K562 (cell line): ENCODE data around the gene CTIF. TPM values are rescaled to one million over a fixed set of nuclear protein-coding genes. Genes with fewer than 3 reads are reported as not detected.

Experiments
- ATAC-seq: fragments of 200-7000 bp; cut with Tn5 transposase; 3 replicates; pipeline ENCODE4 v1.9.1; 2020; ENCODE audit warnings: moderate library complexity
- BruUV-seq: library from RNA; stranded (reverse); fragments of 400-500 nt; replicated peaks from 2 replicates; lab custom pipeline; 2021; lab: Mats Ljungman, UMichigan
- CTCF ChIA-PET: fragments of 300-600 bp; formaldehyde crosslinking; extraction: SDS; loops from one replicate; lab custom pipeline; 2021; ENCODE audit warnings: low intra/inter-chr PET ratio; lab: Yijun Ruan, JAX
- POLR2A ChIA-PET: fragments of 300-600, 350-650 bp; sonication (Branson Sonifier 250); formaldehyde crosslinking; extraction: SDS; loops from one replicate; lab custom pipeline; 2021; ENCODE audit warnings: antibody characterized with exemption, inconsistent platforms; lab: Yijun Ruan, JAX
- DNase-seq, 4 experiments: peaks; one replicate each; pipeline versions ENCODE4 v3.0.0 to v3.0.0-alpha.2; 2011 to 2018; ENCODE audit warnings: low spot score in 3 of 4, mixed read lengths in 3 of 4; ENCODE audit errors: extremely low read depth in 1 of 4
- FAIRE-seq: peaks from 2 replicates; lab custom pipeline; 2011; peaks lifted over from hg19 to GRCh38; lab: Jason Lieb, UNC
- H2AFZ ChIP-seq: 2 replicates; pipeline ENCODE4 v1.6.0; 2011; ENCODE audit warnings: low read depth, low read length, control low read depth, inconsistent platforms
- H3K27ac ChIP-seq: fragments of 200-600 bp; 3 replicates; pipeline ENCODE4 v1.8.0; 2011; ENCODE audit warnings: low read depth, mild to moderate bottlenecking, control low read depth, inconsistent platforms, low read length, moderate library complexity, mixed read lengths; ENCODE audit errors: extremely low read depth
- H3K27me3 ChIP-seq, 2 experiments: fragments of 300-600 bp in 1 of 2; 2 replicates in 1 of 2; 3 replicates in 1 of 2; pipeline versions ENCODE4 v1.6.0 to v1.8.0; 2011; ENCODE audit warnings: inconsistent platforms in 2 of 2, low read length in 2 of 2, mild to moderate bottlenecking in 1 of 2, mixed read lengths in 1 of 2, moderate library complexity in 1 of 2; ENCODE audit not compliant: control insufficient read depth in 2 of 2, insufficient read depth in 2 of 2
- H3K36me3 ChIP-seq: fragments of 300-600 bp; 3 replicates; pipeline ENCODE4 v1.8.0; 2011; ENCODE audit warnings: mild to moderate bottlenecking, low read length, inconsistent platforms; ENCODE audit not compliant: control insufficient read depth, insufficient read depth
- H3K4me1 ChIP-seq, 2 experiments: fragments of 200-600 bp in 1 of 2; replicated peaks in 1 of 2; 2 replicates in 1 of 2; 3 replicates in 1 of 2; pipeline versions ENCODE4 v1.5.1 to v1.8.0; 2011; ENCODE audit warnings: inconsistent platforms in 2 of 2, low read length in 2 of 2, mild to moderate bottlenecking in 1 of 2, mixed read lengths in 1 of 2, moderate library complexity in 1 of 2; ENCODE audit not compliant: control insufficient read depth in 2 of 2, insufficient read depth in 2 of 2
- H3K4me2 ChIP-seq: 2 replicates; pipeline ENCODE4 v1.6.1; 2011; ENCODE audit warnings: low read length, control low read depth, inconsistent platforms, mixed read lengths; ENCODE audit not compliant: insufficient read depth
- H3K4me3 ChIP-seq: fragments of 200-600 bp; sonication (generic), shearing (Covaris generic); 2 replicates; pipeline ENCODE4 v1.5.1; 2016; ENCODE audit warnings: control low read depth, inconsistent platforms
- H3K79me2 ChIP-seq: fragments of 200-600 bp; 3 replicates; pipeline ENCODE4 v1.8.0; 2011; ENCODE audit warnings: low read length, inconsistent platforms; ENCODE audit not compliant: control insufficient read depth, insufficient read depth
- H3K9ac ChIP-seq, 2 experiments: 2 replicates each; pipeline versions ENCODE4 v1.6.0 to v1.6.1; 2011; ENCODE audit warnings: low read depth in 2 of 2, low read length in 2 of 2, control low read depth in 1 of 2, inconsistent platforms in 1 of 2, mild to moderate bottlenecking in 1 of 2, mixed read lengths in 1 of 2; ENCODE audit not compliant: insufficient read depth in 1 of 2
- H3K9me1 ChIP-seq: one replicate; pipeline ENCODE4 v1.6.0; 2011; ENCODE audit warnings: inconsistent platforms, mild to moderate bottlenecking, low read length, moderate library complexity; ENCODE audit not compliant: control insufficient read depth, insufficient read depth
- H3K9me3 ChIP-seq: replicated peaks from 2 replicates; pipeline ENCODE4 v1.5.1; 2011; ENCODE audit warnings: low read depth, low read length, inconsistent platforms; ENCODE audit not compliant: control insufficient read depth, insufficient read depth
- H4K20me1 ChIP-seq: replicated peaks from 2 replicates; pipeline ENCODE4 v1.6.1; 2011; ENCODE audit warnings: low read length, inconsistent platforms, mixed read lengths; ENCODE audit not compliant: control insufficient read depth, insufficient read depth
- CXXC5 ChIP-seq: fragments of 250-450 bp; sonication (Bioruptor Pico); IDR thresholded peaks from 2 replicates; pipeline ENCODE4 v1.8.0; 2022; ENCODE audit warnings: inconsistent platforms, mild to moderate bottlenecking, moderate library complexity
- NR2C1 ChIP-seq, 2 experiments: fragments of 450-650 bp; IDR thresholded peaks; 2 replicates each; pipeline ENCODE4 v1.6.1; 2017; ENCODE audit warnings: mild to moderate bottlenecking in 2 of 2, antibody characterized with exemption in 1 of 2, inconsistent platforms in 1 of 2, missing compliant biosample characterization in 1 of 2, missing genetic modification characterization in 1 of 2
- RBM14 ChIP-seq: fragments of 200-400 bp; formaldehyde crosslinking; IDR thresholded peaks from 2 replicates; pipeline ENCODE4 v1.6.1; 2018; ENCODE audit warnings: low read depth, mild to moderate bottlenecking, low read length, moderate library complexity, borderline replicate concordance; ENCODE audit not compliant: insufficient read depth
- RCOR1 ChIP-seq, 2 experiments: IDR thresholded peaks; 2 replicates each; pipeline ENCODE4 v1.6.1; 2012; ENCODE audit warnings: low read depth in 2 of 2, low read length in 2 of 2, borderline replicate concordance in 1 of 2, improper control_type of control experiment in 1 of 2
- WGBS: fragments of 100-300 bp; shearing (Covaris generic); methylation state at CpG from one replicate; pipeline ENCODE4 v1.1.6; 2016; ENCODE audit warnings: low coverage, mixed read lengths; ENCODE audit not compliant: insufficient coverage; ENCODE audit errors: missing lambda C conversion rate; 5-methylcytosine and 5-hydroxymethylcytosine counted together
- in situ Hi-C: fragments of 300-500 bp; cut with MboI; formaldehyde crosslinking; loops from 4 replicates; pipeline ENCODE4 v1.15.0; 2018; ENCODE audit warnings: inconsistent platforms, mixed read lengths
- intact Hi-C: fragments of 100-400 bp; cut with micrococcal nuclease; formaldehyde crosslinking; loops from 2 replicates; pipeline ENCODE4 v1.14.2; 2022
- polyA plus RNA-seq, 8 experiments: library from polyadenylated mRNA; depleted of rRNA in 4 of 8; stranded (reverse) in 5 of 8; unstranded in 3 of 8; fragments of >200 nt; fragmentation: Nextera tagmentation in 2 of 8; fragmentation: Illumina TruSeq in 1 of 8; extraction: Ambion mirVana in 2 of 8; extraction: Trizol in 1 of 8; gene quantifications; 2 replicates each; pipeline versions ENCODE4 v1.2.1 to v1.2.3, GENCODE V29; 2011 to 2014; ENCODE audit warnings: inconsistent platforms in 1 of 8, missing spikeins in 1 of 8
- total RNA-seq, 7 experiments: library from RNA; depleted of rRNA in 6 of 7; stranded (reverse); fragments of >200 nt in 6 of 7; fragmentation: Illumina TruSeq in 2 of 7; extraction: Trizol in 2 of 7; gene quantifications; 2 replicates each; pipeline versions ENCODE4 v1.2.1 to v1.2.3, GENCODE V29; 2011 to 2021; ENCODE audit warnings: low replicate concordance in 1 of 7
- TF ChIP-seq, protein P1 (sequence below): sonication (generic); formaldehyde crosslinking; IDR thresholded peaks from 2 replicates; pipeline ENCODE4 v1.5.0; 2020; ENCODE audit warnings: missing genetic modification reagents

CTIF gene
- total and polyA plus RNA-seq, 9 of the 15 experiments (the other 6 are each of a cell fraction or from before 2014, with no cell fraction given): 0.17 to 11.5 (median 2.2) TPM

DNA sequence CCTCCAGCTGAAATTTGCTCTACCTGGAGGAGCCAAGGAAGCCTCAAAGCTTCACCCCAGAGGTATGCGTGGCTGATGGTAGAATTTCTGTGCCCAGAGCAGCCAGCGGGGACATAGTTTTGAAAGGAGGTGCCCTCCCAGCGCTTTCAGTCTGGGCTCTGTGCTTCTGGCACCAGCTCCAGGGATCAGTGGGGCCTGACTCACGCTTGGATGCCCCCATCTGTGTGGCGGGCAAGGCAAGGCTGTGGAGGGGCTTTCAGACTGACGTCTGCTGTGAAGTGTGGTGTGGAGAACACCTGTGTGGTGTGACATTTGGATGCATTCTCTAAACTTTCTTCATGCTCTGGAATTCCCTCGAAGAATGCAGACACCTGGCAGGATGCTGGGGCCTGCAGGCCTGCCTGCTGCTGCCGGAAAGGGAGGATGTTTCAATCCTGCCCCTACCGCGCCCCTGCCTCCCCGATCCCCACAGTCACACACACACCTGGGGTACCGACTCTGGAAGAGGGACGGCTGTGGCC, 84.1 kb downstream of the CTIF start:
- Histone ChIP-seq H3K36me3 (no peaks in the 10 kb centered on the region), H3K4me2 (no peak overlapping the region), H3K27ac (no peak overlapping the region), H3K4me3 (no peak overlapping the region), H2AFZ (no peak overlapping the region), H3K79me2 (no peaks in the 10 kb centered on the region), H3K27me3 (no peaks in the 10 kb centered on the region), H3K9ac (no peak overlapping the region), H3K9me1 (no peaks in the 10 kb centered on the region), H4K20me1 (no peaks in the 10 kb centered on the region), H3K9me3 (no peaks in the 10 kb centered on the region), H3K4me1 (no peaks in the 10 kb centered on the region)
- 71% methylated on average over 11 of the region's 13 CpGs for WGBS
- FAIRE-seq (no peak), ATAC-seq (no peak), DNase-seq (no peak)
- no TSS peak for BruUV-seq
- POLR2A ChIA-PET: no interaction called here
- in situ Hi-C loops (no loop called here), intact Hi-C loops (no loop called here)
- no peak for TF ChIP-seq RBM14
- TF ChIP-seq, protein P1, sequence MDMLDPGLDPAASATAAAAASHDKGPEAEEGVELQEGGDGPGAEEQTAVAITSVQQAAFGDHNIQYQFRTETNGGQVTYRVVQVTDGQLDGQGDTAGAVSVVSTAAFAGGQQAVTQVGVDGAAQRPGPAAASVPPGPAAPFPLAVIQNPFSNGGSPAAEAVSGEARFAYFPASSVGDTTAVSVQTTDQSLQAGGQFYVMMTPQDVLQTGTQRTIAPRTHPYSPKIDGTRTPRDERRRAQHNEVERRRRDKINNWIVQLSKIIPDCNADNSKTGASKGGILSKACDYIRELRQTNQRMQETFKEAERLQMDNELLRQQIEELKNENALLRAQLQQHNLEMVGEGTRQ (CRISPR knock-in tag): no peak
- no peak for TF ChIP-seq CXXC5
- TF ChIP-seq NR2C1 (IDR thresholded peaks at IDR 0.05): no peak
- no peak for TF ChIP-seq NR2C1 (tag; IDR thresholded peaks at IDR 0.05)
- no peak for TF ChIP-seq RCOR1 (IDR thresholded peaks at IDR 0.05; ENCODE audit: borderline replicate concordance in 1 of 2, low read depth in 2 of 2, low read length in 2 of 2)
- CTCF ChIA-PET: no interaction called here
